ENCODE measurements around the gene PELI1. TPM values are rescaled to one million over a fixed set of nuclear protein-coding genes. Genes with fewer than 3 reads are reported as not detected.

The PELI1 gene
- total RNA-seq, 1 experiment from 2014 or later: 61.0 TPM

DNA sequence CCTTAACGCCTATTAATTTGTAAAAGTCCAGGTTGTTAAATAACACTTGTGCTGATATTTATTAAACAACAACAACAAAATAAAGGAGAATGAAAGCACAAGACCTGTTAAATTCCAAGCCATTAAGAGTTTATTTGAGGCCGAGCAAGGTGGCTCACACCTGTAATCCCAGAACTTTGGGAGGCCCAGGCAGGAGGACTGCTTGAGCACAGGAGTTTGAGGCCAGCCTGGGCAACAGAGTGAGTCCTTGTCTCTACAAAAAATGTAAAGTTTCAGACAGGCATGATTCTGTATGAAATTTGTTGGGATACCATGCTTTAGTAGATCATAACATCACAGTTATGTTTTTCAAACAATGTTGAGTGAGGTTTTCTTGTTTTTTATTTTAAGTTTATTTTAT lies 17.1 kb downstream of the PELI1 start:
- H3K9ac ChIP-seq (ENCODE audit: extremely low read depth, insufficient read length, low read length): no peak overlapping the region
- no peak overlapping the region for H3K56ac ChIP-seq (ENCODE audit: insufficient read length, low read depth, low read length)
- no peak for DNase-seq
- no peaks in the 10 kb centered on the region for H4K20me1 ChIP-seq (ENCODE audit: control insufficient read depth, insufficient read depth, insufficient read length)
- no peak overlapping the region for H2BK5ac ChIP-seq (ENCODE audit: insufficient read length, low read length)
- H3K27me3 ChIP-seq (ENCODE audit: insufficient read depth, low read length): no peaks in the 10 kb centered on the region
- no peak overlapping the region for H3K4me2 ChIP-seq (ENCODE audit: insufficient read depth, insufficient read length, low read length)
- H4K91ac ChIP-seq (ENCODE audit: insufficient read length, low read depth, low read length): no peak overlapping the region
- H2AK5ac ChIP-seq (ENCODE audit: insufficient read length, low read length): no peak overlapping the region
- H3K14ac ChIP-seq (ENCODE audit: insufficient read depth, low read length): no peak overlapping the region
- H2AFZ ChIP-seq (ENCODE audit: low read length): no peak overlapping the region
- TF ChIP-seq, protein P1, sequence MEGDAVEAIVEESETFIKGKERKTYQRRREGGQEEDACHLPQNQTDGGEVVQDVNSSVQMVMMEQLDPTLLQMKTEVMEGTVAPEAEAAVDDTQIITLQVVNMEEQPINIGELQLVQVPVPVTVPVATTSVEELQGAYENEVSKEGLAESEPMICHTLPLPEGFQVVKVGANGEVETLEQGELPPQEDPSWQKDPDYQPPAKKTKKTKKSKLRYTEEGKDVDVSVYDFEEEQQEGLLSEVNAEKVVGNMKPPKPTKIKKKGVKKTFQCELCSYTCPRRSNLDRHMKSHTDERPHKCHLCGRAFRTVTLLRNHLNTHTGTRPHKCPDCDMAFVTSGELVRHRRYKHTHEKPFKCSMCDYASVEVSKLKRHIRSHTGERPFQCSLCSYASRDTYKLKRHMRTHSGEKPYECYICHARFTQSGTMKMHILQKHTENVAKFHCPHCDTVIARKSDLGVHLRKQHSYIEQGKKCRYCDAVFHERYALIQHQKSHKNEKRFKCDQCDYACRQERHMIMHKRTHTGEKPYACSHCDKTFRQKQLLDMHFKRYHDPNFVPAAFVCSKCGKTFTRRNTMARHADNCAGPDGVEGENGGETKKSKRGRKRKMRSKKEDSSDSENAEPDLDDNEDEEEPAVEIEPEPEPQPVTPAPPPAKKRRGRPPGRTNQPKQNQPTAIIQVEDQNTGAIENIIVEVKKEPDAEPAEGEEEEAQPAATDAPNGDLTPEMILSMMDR (conservative IDR thresholded peaks at IDR 0.05): no peak
- H3K36me3 Mint-ChIP-seq (ENCODE audit: insufficient read depth in 1 of 3, low read depth in 3 of 3): peaks cover 2 to 16% (median 11%) of the 10 kb centered on the region in 3 experiments
- no peak overlapping the region for H4K5ac ChIP-seq (ENCODE audit: insufficient read length, low read depth, low read length)
- H3K9me3 ChIP-seq (ENCODE audit: control insufficient read depth, low read depth, low read length): no peaks in the 10 kb centered on the region
- H3K27ac Mint-ChIP-seq: peak overlapping the region in 1 of 3 experiments; percentile 60; a peak in 1 of 7 replicates
- no peak overlapping the region for H2BK120ac ChIP-seq (ENCODE audit: low read depth, low read length, poor library complexity, severe bottlenecking)
- H2BK15ac ChIP-seq (ENCODE audit: low read depth, low read length): no peak overlapping the region
- H3K4ac ChIP-seq (ENCODE audit: low read depth, low read length): no peak overlapping the region
- H3K4me1 Mint-ChIP-seq: peaks cover 36 to 41% of the 10 kb centered on the region in 2 experiments
- H2BK20ac ChIP-seq (ENCODE audit: low read depth, low read length, poor library complexity, severe bottlenecking): no peak overlapping the region
- peaks cover under 1% of the 10 kb centered on the region for H3K79me1 ChIP-seq (ENCODE audit: insufficient read depth, low read depth, low read length, poor library complexity, severe bottlenecking)
- H3K79me2 ChIP-seq (ENCODE audit: insufficient read depth, low read length): peaks cover 13% of the 10 kb centered on the region; the same call in 1 of the 2 replicates
- H3K18ac ChIP-seq (ENCODE audit: insufficient read length, low read depth, low read length): no peak overlapping the region
- WGBS (ENCODE audit: extremely low coverage, insufficient read length, low lambda C conversion rate): no CpG with 5 or more reads among the region's 2 CpGs
- no peaks in the 10 kb centered on the region; the same call in 1 of the 2 replicates for H3K4me1 ChIP-seq (ENCODE audit: insufficient read depth, low read length)
- H2BK12ac ChIP-seq (ENCODE audit: insufficient read length, low read depth, low read length): no peak overlapping the region
- H3K23ac ChIP-seq (ENCODE audit: insufficient read length, low read depth, low read length): no peak overlapping the region
- no peak overlapping the region for H3T11ph ChIP-seq (ENCODE audit: low read length)
- H3K9me3 Mint-ChIP-seq: peaks cover 4 to 5% of the 10 kb centered on the region in 2 experiments
- H4K8ac ChIP-seq (replicated peaks; ENCODE audit: insufficient read length, low read depth, low read length): no peak overlapping the region
- no peaks in the 10 kb centered on the region for H3K27me3 Mint-ChIP-seq (ENCODE audit: low read depth)
- no peak overlapping the region for H3K27ac ChIP-seq (ENCODE audit: insufficient read length, low read depth, low read length)
- H3K4me3 Mint-ChIP-seq: no peak overlapping the region
- H3K23me2 ChIP-seq (ENCODE audit: insufficient read length, low read depth, low read length, poor library complexity, severe bottlenecking): no peaks in the 10 kb centered on the region

Data from H9 (cell line).